NCI-H1436 treated with DMSO at 0.1 percent for 48 hours (cell line): ENCODE measurements around the gene TSPAN5.

ENCODE experiments used
- DNase-seq: peaks from one replicate; lab custom pipeline; 2025; lab: John Stamatoyannopoulos, UW

Gene TSPAN5

DNA sequence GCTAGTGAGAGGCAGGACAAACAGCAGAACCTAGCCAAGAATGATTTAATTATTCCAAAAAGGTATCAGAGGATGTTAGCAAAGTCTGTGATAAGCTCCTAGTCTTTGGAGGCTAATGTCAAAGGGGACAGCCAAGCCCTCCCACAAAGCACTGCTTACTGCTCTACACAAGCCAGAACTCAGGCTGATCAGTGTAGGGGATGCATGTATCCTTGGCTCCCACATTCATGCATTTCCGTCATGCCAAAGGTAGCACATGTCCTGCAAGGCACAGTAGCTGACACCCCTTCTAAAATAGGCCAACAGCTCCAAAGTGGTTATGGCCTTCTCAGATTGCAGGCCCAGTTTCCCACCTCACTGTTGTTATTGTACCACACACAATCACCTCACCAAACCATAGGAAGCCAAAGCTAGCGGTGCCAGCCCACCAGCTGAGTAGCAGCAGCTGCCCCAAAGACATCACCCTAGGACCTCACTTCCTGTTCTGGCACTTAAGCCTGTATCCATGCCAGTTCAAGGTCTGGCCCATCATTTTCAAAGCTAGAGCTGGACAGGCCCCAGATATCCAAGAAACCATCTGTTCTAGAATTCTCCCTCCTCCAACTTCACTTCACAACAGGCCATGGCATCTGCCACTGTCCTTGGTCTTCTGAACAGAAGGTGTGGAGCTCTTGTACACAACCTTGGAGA, 40.9 kb downstream of the TSPAN5 start:
- DNase-seq: no peak

DNA sequence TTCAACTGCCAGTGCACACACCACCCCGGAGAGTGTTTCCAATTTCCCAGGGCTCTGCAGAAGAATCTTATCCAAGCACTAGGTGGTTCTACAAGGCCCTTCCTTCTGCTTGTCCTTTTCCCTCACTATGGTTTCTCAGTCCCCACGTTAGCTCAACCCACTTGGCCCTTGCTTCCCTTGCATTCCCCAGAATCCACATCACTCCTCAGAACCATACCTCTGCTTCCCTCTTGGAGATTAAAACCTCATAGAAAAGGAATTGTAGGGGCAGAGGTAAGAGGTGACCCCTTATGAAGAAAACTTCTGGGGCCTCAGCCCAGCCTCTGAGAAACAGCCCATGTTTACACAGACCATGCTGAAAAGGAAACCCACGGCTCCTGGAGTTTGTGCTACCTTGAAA, 42.4 kb downstream of the TSPAN5 start:
- DNase-seq: no peak

GRCh38 chr4:98614662-98615061, 43.7 kb downstream of the TSPAN5 start:
- DNase-seq: no peak

GRCh38 chr4:98614094-98614493, 44.3 kb downstream of the TSPAN5 start:
- no peak for DNase-seq

DNA sequence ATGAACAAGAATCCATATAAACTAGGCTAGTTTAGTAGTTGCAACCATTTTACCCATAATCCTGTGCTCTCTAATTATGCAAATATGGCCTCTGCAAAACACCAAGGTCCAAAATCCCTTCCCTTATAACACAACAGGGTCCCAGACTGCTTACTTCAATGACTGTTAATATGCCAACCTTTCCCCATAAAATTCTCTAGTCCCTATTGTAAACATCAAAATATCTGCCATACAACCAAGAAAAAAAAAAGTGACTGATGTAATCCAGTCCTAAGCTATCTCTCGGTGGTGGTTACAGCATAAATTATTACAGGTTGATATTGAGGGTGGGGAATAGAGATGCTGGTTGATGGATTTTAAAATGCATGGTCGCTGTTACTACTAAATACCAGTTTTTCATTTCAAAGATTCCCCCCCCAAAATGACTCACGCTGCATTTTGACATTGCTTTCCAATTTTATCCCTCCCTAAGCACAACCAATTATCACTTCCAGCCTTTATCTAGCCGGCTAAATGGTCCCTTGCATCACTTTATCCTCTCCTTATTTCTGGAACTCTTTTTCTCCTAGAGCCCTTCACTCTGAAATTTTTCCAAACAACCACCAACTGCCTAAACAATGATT, 44.8 kb downstream of the TSPAN5 start:
- no peak for DNase-seq

- DNase-seq: no peak
These were observed 45.8 kb downstream of the TSPAN5 start for GRCh38 chr4:98612318-98613250.

DNA sequence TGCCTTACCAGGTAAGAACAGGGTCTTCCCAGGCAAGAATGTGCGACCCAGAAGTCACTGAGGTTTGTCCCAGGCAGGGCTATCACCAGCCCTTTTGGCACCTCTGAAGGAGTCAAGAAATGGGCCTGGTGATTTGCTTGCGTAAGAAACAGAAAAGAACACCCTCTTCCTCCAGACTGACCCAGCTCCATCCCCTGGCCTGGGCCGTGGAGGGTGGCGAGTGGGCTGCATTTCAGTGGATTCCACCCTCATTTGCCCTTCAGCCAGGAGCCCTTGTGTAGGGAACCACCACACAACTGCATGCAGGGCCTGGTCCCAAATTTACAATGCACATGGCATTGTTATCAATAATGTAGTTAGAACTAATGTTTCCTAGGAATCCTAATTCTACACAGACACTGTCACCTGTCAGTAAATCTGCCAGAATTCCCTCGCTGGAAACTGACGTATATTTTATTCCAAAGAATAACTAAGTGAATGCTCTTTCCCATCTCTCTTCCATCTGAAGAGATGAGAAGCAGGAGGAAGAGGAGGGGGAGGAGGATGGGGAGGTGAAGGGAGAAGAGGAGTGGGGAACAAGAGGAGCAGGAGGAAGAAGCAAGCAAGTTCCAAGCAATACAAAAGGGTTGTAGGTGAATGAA, 46.6 kb downstream of the TSPAN5 start:
- no peak for DNase-seq

- no peak for DNase-seq
These were observed 47.3 kb downstream of the TSPAN5 start for GRCh38 chr4:98610926-98611676.

DNA sequence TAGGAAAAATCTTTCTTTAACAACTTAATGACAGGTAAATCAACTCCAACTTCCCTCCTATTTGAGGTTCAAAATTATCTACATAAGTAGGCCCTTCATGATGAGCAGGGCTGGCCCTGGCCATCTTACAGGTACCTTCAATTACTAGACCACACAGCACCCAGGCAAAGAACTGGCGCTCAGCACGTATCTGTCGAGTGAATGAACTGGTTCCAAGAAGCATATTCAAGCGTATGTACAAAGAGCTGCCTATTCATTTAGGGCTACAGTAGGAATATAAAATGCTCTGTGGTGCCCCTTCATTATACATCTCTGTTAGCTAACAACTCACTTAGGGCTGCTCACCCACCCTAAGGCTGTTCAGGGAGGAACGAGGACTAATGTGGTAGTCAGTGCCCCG, 48.0 kb downstream of the TSPAN5 start:
- DNase-seq: no peak

DNA sequence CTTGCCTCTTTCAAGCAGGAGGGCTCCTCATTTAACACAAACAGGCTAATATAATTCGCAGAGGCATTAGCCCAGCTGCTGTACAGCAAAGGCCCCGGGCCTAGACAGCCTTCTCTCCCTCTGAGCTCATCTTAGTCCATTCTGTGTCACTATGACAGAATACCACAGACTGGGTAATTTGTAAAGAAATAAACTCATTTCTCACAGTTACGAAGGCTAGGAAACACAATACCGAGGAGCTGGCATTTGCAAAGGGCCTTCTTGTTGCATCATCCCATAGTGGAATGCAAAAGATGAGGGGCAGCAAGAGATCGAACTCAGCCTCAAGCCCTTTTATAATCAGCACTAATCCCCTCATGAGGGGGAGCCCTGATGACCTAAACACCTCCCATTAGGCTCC, 48.5 kb downstream of the TSPAN5 start:
- no peak for DNase-seq

DNA sequence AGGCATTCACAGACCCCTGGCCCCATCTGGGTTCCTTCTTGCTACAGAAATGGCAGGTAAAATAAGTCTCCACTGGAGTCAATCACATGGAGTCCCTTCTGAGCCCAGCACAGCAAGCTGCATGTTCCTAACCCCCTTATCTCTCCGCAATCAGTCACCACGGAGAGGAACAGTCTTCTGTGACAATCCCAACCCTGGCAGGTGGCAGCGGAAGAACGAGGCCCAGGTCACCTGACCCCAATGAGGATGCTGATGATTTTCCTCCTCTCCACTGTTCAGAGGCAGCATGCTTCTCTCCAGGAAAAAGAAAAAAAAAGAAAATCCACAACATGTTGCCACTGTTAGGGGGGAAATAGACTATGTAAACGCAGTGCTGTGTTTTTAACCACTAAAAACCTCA, 50.1 kb downstream of the TSPAN5 start:
- DNase-seq: no peak

- DNase-seq: no peak
These were observed 51.5 kb downstream of the TSPAN5 start for GRCh38 chr4:98606894-98607293.

- no peak for DNase-seq
These were observed 53.2 kb downstream of the TSPAN5 start for GRCh38 chr4:98605216-98605615.

DNA sequence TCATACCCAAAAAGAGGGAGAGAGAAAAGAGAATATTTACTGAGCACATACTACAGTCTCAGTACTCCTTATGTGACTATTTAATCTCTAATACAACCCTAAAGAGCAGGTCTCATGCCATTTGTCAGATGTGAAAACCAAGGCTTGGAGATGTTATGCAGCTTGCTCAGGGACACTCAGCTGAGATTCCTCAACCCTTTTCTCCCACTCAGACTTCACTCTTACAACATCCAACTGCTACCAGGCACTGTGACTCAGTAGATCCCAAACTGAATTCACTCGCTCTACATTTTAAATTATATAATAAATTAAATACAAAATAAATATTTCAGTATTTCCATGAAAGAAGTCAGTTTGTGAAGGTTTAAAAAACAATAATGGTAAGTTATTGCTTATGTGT, 53.7 kb downstream of the TSPAN5 start:
- DNase-seq: no peak

GRCh38 chr4:98603683-98604521, 54.5 kb downstream of the TSPAN5 start:
- no peak for DNase-seq

- DNase-seq: no peak
These were observed 56.1 kb downstream of the TSPAN5 start for GRCh38 chr4:98602270-98602669.

DNA sequence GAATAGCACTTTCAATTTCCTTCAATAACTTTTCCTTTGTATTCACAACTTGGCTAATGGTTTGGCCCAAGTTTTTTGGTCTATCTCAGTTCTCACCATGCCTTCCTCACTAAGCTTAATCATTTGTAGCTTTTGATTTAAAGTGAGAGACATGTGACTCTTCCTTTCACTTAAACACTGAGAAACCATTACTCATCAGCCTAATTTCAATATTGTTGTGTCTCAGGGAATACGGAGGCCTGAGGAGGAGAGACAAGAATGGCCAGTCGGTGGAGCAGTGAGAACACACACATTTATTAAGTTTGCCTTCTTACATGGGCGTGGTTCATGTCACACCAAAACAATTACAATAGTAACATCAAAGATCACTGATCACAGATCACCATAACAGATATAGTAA, 56.7 kb downstream of the TSPAN5 start:
- no peak for DNase-seq

- DNase-seq: no peak
These were observed 58.7 kb downstream of the TSPAN5 start for GRCh38 chr4:98599617-98600205.

GRCh38 chr4:98586962-98587354, 71.5 kb downstream of the TSPAN5 start:
- DNase-seq: no peak

- no peak for DNase-seq
These were observed 72.0 kb downstream of the TSPAN5 start for GRCh38 chr4:98586291-98586961.
